Measurements from ENCODE around the gene ITGB1.

GRCh38 chr10:32984003-32984600 is 26.1 kb upstream of the ITGB1 start:
- TF ChIP-seq POLR2A (IDR thresholded peaks at IDR 0.05) (no peak), POLR2AphosphoS5 (IDR thresholded peaks at IDR 0.05) (no peak)

Measured in suprapubic skin (tissue), 4 donors.